Measurements from ENCODE around the gene PRR5L.

PRR5L gene

GRCh38 chr11:36459046-36459445 is 163.0 kb downstream of the PRR5L start:
- ATAC-seq (replicated peaks), result no peak
- no peak overlapping the region for H3K4me3 Mint-ChIP-seq
- no peaks in the 10 kb centered on the region for H3K9me3 Mint-ChIP-seq
- H3K27me3 Mint-ChIP-seq, result no peaks in the 10 kb centered on the region
- H3K36me3 Mint-ChIP-seq (ENCODE audit: insufficient read depth), result peaks cover 75% of the 10 kb centered on the region
- no peak for DNase-seq
- peak overlapping the region; percentile 26 to 60 for H3K27ac Mint-ChIP-seq
- H3K4me1 Mint-ChIP-seq (ENCODE audit: low read depth in 2 of 2), result peaks cover 39 to 45% of the 10 kb centered on the region in 2 donors

GRCh38 chr11:36460220-36460619 is 164.1 kb downstream of the PRR5L start:
- ATAC-seq (replicated peaks), result peak; percentile 66
- peak overlapping the region; percentile 60 to 93 for H3K27ac Mint-ChIP-seq

GRCh38 chr11:36462321-36462720 is 166.2 kb downstream of the PRR5L start:
- Mint-ChIP-seq H3K4me1 (ENCODE audit: low read depth in 2 of 2) (peaks cover 32 to 57% of the 10 kb centered on the region in 2 donors), H3K27me3 (no peaks in the 10 kb centered on the region), H3K9me3 (no peaks in the 10 kb centered on the region), H3K36me3 (ENCODE audit: insufficient read depth) (peaks cover 52% of the 10 kb centered on the region), H3K27ac (peak overlapping the region in 1 of 2 donors; percentile 84), H3K4me3 (no peak overlapping the region)
- DNase-seq (no peak), ATAC-seq (replicated peaks) (no peak)

More at GRCh38 chr11:36460220-36460619, 164.1 kb downstream of the PRR5L start:
- no peaks in the 10 kb centered on the region for H3K9me3 Mint-ChIP-seq
- H3K4me1 Mint-ChIP-seq (ENCODE audit: low read depth in 2 of 2), result peaks cover 40 to 51% of the 10 kb centered on the region in 2 donors
- H3K4me3 Mint-ChIP-seq, result peak overlapping the region; percentile 13 to 45
- DNase-seq, result no peak
- no peaks in the 10 kb centered on the region for H3K27me3 Mint-ChIP-seq
- H3K36me3 Mint-ChIP-seq (ENCODE audit: insufficient read depth), result peaks cover 67% of the 10 kb centered on the region

- H3K4me1 Mint-ChIP-seq (ENCODE audit: low read depth in 2 of 2), result peaks cover 31 to 53% of the 10 kb centered on the region in 2 donors
- no peak for ATAC-seq (replicated peaks)
- no peaks in the 10 kb centered on the region for H3K9me3 Mint-ChIP-seq
- peaks cover 49% of the 10 kb centered on the region for H3K36me3 Mint-ChIP-seq (ENCODE audit: insufficient read depth)
- H3K27me3 Mint-ChIP-seq, result no peaks in the 10 kb centered on the region
- H3K4me3 Mint-ChIP-seq, result no peak overlapping the region
- DNase-seq, result no peak
- H3K27ac Mint-ChIP-seq, result peak overlapping the region; percentile 66 to 80
Measured at GRCh38 chr11:36463781-36464180, 167.7 kb downstream of the PRR5L start.

- no peaks in the 10 kb centered on the region for H3K27me3 Mint-ChIP-seq
- no peak for ATAC-seq (replicated peaks)
- H3K27ac Mint-ChIP-seq, result peak overlapping the region; percentile 66 to 80
- peaks cover 43% of the 10 kb centered on the region for H3K36me3 Mint-ChIP-seq (ENCODE audit: insufficient read depth)
- DNase-seq, result no peak
- H3K4me1 Mint-ChIP-seq (ENCODE audit: low read depth in 2 of 2), result peaks cover 29 to 59% of the 10 kb centered on the region in 2 donors
- no peaks in the 10 kb centered on the region for H3K9me3 Mint-ChIP-seq
- no peak overlapping the region for H3K4me3 Mint-ChIP-seq
Measured at GRCh38 chr11:36464720-36465119, 168.6 kb downstream of the PRR5L start.

GRCh38 chr11:36465449-36466163 is 169.5 kb downstream of the PRR5L start:
- H3K27me3 Mint-ChIP-seq, result no peaks in the 10 kb centered on the region
- ATAC-seq (replicated peaks) (peak; percentile 44), DNase-seq (no peak)
- no peak overlapping the region for H3K4me3 Mint-ChIP-seq
- H3K36me3 Mint-ChIP-seq (ENCODE audit: insufficient read depth), result peaks cover 34% of the 10 kb centered on the region
- peaks cover 27 to 58% of the 10 kb centered on the region in 2 donors for H3K4me1 Mint-ChIP-seq (ENCODE audit: low read depth in 2 of 2)
- peak overlapping the region in 1 of 2 donors; percentile 80 for H3K27ac Mint-ChIP-seq
- H3K9me3 Mint-ChIP-seq, result no peaks in the 10 kb centered on the region

- Mint-ChIP-seq H3K9me3 (no peaks in the 10 kb centered on the region), H3K27me3 (no peaks in the 10 kb centered on the region), H3K27ac (peak overlapping the region; percentile 77 to 86), H3K36me3 (ENCODE audit: insufficient read depth) (peaks cover 23% of the 10 kb centered on the region), H3K4me3 (peak overlapping the region in 1 of 2 donors; percentile 32), H3K4me1 (ENCODE audit: low read depth in 2 of 2) (peaks cover 24 to 54% of the 10 kb centered on the region in 2 donors)
- ATAC-seq (replicated peaks) (no peak), DNase-seq (no peak)
Measured at GRCh38 chr11:36467012-36467411, 170.9 kb downstream of the PRR5L start.

GRCh38 chr11:36467916-36468315 is 171.8 kb downstream of the PRR5L start:
- peak overlapping the region; percentile 77 to 86 for H3K27ac Mint-ChIP-seq

GRCh38 chr11:36469063-36469462 is 173.0 kb downstream of the PRR5L start:
- no peaks in the 10 kb centered on the region for H3K27me3 Mint-ChIP-seq
- DNase-seq, result peak; percentile 39 to 44 (median 43)
- H3K4me3 Mint-ChIP-seq, result no peak overlapping the region
- H3K4me1 Mint-ChIP-seq (ENCODE audit: low read depth in 2 of 2), result peaks cover 24 to 52% of the 10 kb centered on the region in 2 donors
- H3K27ac Mint-ChIP-seq, result peak overlapping the region; percentile 86 to 87
- H3K9me3 Mint-ChIP-seq, result no peaks in the 10 kb centered on the region
- peaks cover 6% of the 10 kb centered on the region for H3K36me3 Mint-ChIP-seq (ENCODE audit: insufficient read depth)
- ATAC-seq (replicated peaks), result peak; percentile 39

More at GRCh38 chr11:36467916-36468315, 171.8 kb downstream of the PRR5L start:
- DNase-seq (no peak), ATAC-seq (replicated peaks) (no peak)
- H3K4me1 Mint-ChIP-seq (ENCODE audit: low read depth in 2 of 2), result peaks cover 21 to 51% of the 10 kb centered on the region in 2 donors
- no peaks in the 10 kb centered on the region for H3K9me3 Mint-ChIP-seq
- H3K36me3 Mint-ChIP-seq (ENCODE audit: insufficient read depth), result peaks cover 14% of the 10 kb centered on the region
- no peaks in the 10 kb centered on the region for H3K27me3 Mint-ChIP-seq
- H3K4me3 Mint-ChIP-seq, result no peak overlapping the region

- no peak for DNase-seq
Measured at GRCh38 chr11:36469881-36470802, 174.1 kb downstream of the PRR5L start.

GRCh38 chr11:36471577-36471976 is 175.5 kb downstream of the PRR5L start:
- Mint-ChIP-seq H3K4me1 (ENCODE audit: low read depth in 2 of 2) (peaks cover 25 to 40% of the 10 kb centered on the region in 2 donors), H3K27me3 (no peaks in the 10 kb centered on the region), H3K36me3 (ENCODE audit: insufficient read depth) (peaks cover 6% of the 10 kb centered on the region)

More at GRCh38 chr11:36469881-36470802, 174.1 kb downstream of the PRR5L start:
- H3K9me3 Mint-ChIP-seq, result no peaks in the 10 kb centered on the region
- H3K27me3 Mint-ChIP-seq, result no peaks in the 10 kb centered on the region
- ATAC-seq (replicated peaks), result no peak
- peaks cover 24 to 44% of the 10 kb centered on the region in 2 donors for H3K4me1 Mint-ChIP-seq (ENCODE audit: low read depth in 2 of 2)
- H3K4me3 Mint-ChIP-seq, result no peak overlapping the region
- peak overlapping the region; percentile 61 to 87 for H3K27ac Mint-ChIP-seq
- peaks cover 6% of the 10 kb centered on the region for H3K36me3 Mint-ChIP-seq (ENCODE audit: insufficient read depth)

GRCh38 chr11:36475192-36475591 is 179.1 kb downstream of the PRR5L start:
- no peak for ATAC-seq (replicated peaks)
- no peak overlapping the region for H3K4me3 Mint-ChIP-seq
- no peaks in the 10 kb centered on the region for H3K9me3 Mint-ChIP-seq
- no peak for DNase-seq
- no peaks in the 10 kb centered on the region for H3K36me3 Mint-ChIP-seq (ENCODE audit: insufficient read depth)
- H3K4me1 Mint-ChIP-seq (ENCODE audit: low read depth in 2 of 2), result peaks cover 10 to 21% of the 10 kb centered on the region in 2 donors
- no peak overlapping the region for H3K27ac Mint-ChIP-seq
- H3K27me3 Mint-ChIP-seq, result no peaks in the 10 kb centered on the region

More at GRCh38 chr11:36471577-36471976, 175.5 kb downstream of the PRR5L start:
- H3K9me3 Mint-ChIP-seq, result no peaks in the 10 kb centered on the region
- ATAC-seq (replicated peaks) (no peak), DNase-seq (no peak)
- peak overlapping the region in 1 of 2 donors; percentile 70 for H3K27ac Mint-ChIP-seq
- no peak overlapping the region for H3K4me3 Mint-ChIP-seq

- Mint-ChIP-seq H3K27ac (no peak overlapping the region), H3K27me3 (no peaks in the 10 kb centered on the region), H3K9me3 (no peaks in the 10 kb centered on the region), H3K4me3 (no peak overlapping the region), H3K36me3 (ENCODE audit: insufficient read depth) (peaks cover 4% of the 10 kb centered on the region), H3K4me1 (ENCODE audit: low read depth in 2 of 2) (peaks cover 3 to 12% of the 10 kb centered on the region in 2 donors)
- ATAC-seq (replicated peaks), result peak; percentile 61
- DNase-seq, result peak; percentile 34 to 50 (median 37)
Measured at GRCh38 chr11:36478700-36479329, 182.7 kb downstream of the PRR5L start.

Measured in effector memory CD8-positive, alpha-beta T cell (primary cell).